HG03342 (cell line): ENCODE results near the gene AJAP1.

Experiments
- ATAC-seq: cut with Tn5 transposase; IDR thresholded peaks from one replicate; pipeline ENCODE4 v1.9.1; 2021; ENCODE audit warnings: mild to moderate bottlenecking, moderate library complexity; ENCODE audit not compliant: unreplicated experiment

Gene AJAP1

DNA sequence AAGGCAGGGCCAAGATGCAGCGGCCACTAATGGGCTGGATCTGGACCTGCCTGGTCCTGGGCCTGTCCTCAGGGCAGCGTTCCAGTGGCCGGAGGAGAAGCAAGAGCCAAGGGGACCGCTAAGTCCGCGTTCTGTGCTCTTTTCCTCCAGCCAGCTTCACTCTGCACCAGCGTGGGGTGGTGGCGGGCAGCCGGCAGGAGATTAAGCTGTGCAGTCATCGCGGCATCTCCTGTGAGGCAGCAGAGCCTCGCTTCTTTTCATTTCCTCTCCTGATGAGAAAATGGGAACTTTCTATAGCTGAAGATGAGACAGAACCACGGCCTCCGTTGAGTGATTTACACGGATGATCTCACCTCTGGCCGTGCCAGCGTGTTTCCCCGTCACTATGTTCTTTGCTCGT, 43.4 kb downstream of the AJAP1 start:
- ATAC-seq, result no peak

DNA sequence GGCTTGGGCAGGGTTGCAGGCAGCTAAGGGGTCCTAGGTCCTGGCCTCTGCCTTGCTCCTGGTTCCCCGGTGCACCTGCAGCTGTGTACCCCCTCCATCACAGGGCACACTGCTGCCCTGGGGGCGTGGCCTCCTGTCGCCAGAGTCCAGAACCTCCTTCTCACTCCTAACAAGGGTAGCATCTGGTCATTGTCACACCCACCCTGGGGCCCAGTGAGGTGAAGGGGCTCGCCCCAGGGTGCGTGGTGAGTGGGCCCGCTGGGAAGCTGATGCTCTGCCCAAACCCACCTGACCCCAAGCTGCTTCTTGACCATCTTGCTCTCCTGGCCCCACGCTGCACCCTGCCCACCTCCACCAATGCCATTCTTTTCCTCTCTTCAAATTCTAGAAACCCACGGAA, 44.5 kb downstream of the AJAP1 start:
- no peak for ATAC-seq

DNA sequence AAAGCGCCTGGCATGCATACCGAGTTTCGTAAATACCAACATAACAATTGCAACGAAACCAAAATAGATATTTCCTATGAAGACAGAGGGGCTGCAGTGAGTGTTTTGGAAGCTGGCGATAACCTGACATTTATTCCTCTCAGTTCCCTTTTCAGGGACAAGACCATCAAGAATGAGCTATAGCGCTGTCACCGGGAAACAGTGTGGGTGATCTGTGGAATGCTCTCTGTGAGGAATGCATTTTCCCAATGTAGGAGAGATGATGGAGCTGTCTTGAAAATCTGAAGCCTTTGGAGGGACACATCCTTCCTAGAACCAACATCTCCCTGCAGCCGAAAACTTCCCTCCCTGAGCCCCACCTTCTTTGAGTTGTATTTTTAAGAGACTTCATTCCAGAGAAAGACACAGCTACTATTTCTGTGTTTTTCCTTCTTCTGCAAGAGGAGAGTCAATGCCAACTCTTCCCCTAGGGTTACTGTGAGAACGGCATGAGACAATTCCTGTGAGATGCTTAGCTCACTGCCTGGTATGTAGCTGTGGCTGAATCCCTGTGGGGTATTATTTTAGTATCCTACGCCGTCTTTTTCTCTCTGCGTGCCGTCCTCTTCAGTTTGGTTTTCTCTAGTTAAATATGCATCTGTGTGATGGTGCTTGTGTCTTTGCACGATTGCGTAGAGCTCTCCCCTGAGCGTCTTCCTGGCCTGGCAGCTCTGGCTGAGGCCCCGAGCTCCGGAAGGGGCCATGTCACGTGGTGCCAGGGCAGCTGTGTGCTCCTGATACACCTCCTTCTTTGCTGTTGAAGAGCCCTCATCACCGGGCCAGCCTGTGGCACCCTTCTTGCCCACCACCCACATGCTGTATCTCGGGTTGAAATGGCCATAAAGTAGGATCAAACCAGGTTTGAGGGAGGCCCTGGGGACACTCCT, 45.2 kb downstream of the AJAP1 start:
- no peak for ATAC-seq

DNA sequence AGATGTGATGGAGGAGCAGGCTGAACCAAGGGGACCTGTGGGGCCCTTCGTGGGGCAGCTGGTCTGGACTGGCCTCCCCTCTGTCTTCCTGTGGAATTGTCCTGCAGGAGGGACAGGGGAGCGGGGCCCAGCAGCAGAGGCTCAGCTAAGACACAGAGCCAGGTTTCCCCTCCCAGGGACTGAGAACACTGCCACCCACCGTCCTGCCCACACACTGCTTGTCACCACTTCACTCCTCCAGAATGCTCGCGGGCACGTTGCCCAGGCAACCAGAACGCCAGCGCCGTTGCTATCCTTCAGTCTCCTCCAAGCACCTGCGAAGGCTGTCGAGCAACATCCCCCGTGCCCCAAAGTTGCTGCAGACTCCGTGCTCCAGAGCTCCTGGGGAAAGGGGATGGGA, 46.4 kb downstream of the AJAP1 start:
- ATAC-seq, result no peak

DNA sequence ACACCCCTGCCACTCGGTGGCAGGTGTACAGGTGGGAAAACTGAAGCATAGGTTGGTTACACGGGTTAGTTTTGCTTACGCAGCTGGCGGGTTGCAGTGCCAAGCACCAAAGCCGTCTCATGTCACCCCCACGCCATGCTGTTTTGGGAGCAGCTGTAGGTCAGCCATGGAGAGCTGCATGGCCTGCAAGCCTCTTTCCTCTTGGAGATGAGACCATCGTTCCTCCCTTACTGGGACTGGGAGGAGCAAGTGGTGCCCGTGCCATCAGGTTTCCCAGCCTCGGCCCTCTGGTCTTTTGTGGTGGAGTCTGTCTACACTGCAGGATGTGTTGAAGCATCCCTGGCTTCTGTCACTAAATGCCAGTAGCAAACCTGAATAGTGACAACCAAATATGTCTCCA, 46.9 kb downstream of the AJAP1 start:
- ATAC-seq, result no peak

DNA sequence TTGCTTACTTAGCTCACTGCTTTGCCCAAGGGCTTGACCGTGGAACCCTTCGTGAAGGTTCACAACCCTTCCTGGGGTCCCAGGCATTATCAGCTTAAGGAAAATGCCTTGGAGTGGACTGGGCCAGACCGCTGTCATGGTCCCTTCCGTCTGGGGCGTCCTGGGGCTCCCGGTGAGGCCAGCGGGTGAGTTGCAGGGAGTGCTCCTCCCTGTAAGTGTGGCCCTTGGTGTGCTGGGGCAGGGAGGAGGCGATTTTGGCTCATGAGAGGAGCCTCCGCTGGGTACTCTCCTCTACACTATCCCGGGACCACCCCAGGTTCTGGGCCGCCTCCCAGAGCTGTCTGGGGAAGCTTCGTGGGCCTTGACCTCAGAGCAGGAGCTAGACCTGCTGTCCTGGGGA, 48.1 kb downstream of the AJAP1 start:
- no peak for ATAC-seq

DNA sequence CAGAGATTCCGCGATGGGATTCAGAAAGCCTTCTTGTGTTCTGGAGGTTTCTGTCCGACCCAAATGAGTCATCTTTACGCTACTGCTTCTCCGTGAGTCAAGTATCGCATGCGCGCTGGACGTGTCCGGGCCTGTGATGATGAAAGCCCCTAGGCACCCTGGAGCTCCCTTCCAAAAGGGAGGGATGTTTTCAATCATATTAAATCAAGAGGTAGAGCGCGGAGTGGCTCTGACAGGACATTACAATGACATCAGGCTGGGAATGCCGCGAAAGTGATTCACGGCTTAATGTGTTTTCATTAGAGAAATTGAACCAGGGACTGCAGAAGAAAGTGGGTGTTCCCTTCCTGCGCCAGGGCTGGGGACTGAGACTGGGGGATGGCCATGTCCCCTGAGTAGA, 48.5 kb downstream of the AJAP1 start:
- no peak for ATAC-seq

DNA sequence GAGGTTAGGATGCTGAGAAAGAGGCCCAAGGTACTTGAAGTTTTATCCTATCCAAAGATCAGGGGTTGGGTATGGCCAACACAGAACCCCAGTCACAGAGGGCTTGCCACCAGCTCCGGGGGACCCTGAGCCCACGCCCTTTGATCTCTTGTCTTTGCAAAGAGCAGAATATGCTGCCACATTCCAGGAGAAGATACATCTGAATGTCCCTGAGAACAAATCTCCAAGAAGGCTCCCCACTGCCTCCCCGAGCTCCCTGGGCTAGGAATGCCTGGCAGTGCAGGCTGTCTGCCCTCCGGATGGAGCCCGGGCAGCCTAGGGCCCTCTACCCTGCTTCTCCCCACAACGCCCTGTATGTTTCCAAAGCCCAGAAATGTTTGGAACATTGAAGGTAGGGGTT, 49.2 kb downstream of the AJAP1 start:
- ATAC-seq, result no peak

DNA sequence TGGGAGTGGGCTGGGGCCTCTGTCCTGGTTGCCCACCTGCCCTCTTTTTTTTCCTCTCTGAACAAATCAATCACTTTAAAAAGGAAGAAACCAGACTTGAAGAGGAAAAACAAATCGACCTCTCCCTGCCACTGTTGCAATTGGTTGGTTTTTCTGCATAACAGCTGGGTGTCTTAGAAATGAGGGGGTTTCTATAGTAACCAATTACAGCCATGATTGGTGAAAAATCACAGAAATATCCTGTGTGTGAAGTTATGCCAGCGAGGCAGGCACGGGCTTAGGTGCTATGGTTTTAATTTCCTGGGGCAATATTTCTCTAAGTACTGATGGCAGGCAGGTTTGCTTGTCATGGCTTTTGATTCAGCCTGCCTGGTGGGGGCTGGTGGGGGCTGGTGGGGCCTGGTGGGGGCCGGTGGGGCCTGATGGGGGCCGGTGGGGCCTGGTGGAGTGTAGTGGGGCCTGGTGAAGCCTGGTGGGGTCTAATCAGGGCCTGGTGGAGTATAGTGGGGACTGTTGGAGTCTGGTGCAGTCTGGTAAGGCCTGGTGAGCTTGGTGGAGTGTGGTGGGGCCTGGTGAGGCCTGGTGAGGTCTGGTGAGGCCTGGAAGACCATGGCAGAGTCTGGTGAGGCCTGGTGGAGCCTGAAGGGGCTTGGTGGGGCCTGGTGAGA, 54.6 kb downstream of the AJAP1 start:
- ATAC-seq, result no peak

DNA sequence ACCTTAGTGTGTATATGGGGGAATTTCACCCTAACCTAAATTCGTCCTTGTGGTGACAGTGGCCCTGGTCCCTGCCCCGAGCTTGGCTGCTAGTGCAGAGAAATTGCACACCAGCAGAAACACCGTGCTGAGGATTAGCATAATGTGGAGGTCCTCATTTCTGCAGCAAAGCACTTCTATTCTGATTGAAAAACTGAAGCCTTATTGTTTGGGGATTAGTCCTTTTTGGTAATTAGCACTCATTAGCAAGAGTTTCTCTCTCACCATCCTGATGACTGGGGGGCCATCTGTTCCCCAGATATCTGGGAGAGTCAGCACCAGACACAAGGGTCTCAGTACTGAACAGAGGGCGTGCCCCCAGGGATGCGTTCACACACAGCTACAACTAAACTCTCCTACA, 55.2 kb downstream of the AJAP1 start:
- ATAC-seq, result no peak

DNA sequence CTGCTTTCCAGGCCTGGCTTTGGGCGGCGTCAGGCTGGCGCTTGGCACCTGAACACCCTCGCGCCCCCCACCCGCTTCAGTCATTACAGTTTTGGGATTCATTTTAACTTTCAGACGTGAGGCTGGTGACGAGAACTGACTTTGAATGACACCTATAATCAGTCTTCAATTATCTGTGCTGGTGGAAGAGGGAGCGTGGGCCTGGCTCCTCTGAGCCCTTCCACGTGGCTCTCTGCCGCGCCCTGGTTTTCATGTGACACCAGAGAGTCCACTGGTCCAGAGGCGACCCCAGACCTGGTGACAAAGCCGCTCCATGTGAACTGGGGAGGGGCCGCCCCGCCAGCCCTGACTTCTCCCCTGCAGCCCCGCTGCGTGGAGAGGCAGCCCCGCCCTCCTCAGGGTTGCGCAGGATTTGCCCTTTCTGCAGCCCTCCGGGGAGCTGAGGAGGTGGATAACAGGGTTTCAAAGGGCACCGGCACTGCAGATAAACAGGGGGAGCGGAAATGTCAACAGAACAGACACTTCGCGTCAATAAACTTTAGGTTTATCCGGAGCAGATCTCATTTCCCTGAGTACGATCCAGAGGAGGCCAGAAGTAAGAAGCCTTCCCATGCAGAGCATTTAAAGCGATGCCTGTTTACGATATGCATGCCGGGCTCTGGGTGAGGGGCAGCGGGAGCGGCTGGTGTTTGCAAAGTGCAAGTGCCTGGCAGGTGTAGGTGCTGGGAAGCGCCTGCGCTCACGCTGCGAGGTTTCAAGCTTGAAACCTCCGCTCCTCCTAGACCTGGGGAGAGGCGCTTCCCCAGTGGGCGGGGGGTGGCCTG, 56.4 kb downstream of the AJAP1 start:
- no peak for ATAC-seq

DNA sequence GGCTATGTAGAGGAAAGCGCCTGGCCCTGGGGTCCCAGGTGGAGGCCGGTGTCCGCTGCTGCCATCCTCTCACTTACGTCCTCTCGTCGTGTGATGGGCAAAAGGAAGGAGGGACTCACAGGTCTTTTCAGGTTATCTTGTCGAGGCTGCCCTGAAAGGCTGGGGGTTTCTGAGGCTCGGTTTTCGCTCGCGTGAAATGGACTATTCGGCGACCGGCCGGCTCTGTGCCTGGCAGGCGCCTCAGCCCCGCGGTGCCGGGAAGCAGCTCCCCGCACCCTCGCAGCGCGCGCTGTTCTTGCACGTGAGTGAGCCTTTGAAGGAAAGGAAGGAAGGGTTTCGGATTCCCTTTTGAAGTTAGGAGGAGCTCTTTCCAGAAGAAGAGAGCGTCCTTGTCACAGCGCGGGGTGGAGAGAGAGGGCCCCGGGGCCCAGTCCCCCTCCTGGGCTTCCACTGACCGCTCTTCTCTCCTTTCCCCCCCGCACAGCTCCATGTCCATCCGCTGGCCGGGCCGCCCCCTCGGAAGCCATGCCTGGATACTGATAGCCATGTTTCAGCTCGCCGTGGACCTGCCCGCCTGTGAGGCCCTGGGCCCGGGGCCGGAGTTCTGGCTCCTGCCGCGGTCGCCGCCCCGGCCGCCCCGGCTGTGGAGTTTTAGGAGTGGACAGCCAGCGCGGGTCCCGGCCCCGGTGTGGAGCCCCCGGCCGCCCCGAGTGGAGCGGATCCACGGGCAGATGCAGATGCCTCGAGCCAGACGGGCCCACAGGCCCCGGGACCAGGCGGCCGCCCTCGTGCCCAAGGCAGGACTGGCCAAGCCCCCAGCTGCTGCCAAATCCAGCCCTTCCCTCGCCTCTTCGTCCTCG, 57.2 kb downstream of the AJAP1 start:
- no peak for ATAC-seq

DNA sequence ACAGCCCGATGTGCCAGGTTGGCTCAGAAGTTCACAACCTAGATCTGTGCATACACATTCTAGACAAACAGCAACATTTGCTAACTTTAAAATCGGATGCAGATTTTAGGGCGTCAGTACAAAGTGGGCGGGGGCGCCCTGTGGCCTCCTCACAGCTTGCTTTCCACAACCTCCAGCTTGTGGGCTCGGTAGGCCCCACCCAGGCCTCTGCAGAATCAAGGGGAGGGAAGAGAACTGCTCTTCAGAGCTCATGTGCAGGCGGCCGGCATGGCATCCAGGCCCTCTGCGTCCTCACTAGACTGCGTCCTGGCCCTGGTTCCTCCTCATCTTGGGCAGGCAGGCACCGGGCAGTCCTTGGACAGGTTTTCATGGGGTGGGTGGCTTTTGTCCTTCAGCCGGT, 59.3 kb downstream of the AJAP1 start:
- ATAC-seq, result no peak

DNA sequence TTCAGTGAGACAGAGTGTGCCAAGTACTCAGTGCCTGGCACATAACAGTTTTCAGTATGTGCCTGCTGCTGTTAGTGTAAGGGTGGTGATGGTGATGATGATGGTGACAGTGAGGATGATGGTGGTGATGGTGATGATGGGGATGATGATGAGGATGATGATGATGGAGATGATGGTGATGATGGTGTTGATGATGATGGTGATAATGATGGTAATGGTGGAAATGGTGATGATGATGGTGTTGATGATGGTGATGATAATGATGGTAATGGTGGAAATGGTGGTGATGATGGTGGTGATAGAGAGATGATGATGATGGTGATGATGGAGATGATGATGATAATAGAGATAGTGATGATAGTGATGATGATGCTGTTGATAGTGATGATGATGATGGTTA, 62.0 kb downstream of the AJAP1 start:
- no peak for ATAC-seq

DNA sequence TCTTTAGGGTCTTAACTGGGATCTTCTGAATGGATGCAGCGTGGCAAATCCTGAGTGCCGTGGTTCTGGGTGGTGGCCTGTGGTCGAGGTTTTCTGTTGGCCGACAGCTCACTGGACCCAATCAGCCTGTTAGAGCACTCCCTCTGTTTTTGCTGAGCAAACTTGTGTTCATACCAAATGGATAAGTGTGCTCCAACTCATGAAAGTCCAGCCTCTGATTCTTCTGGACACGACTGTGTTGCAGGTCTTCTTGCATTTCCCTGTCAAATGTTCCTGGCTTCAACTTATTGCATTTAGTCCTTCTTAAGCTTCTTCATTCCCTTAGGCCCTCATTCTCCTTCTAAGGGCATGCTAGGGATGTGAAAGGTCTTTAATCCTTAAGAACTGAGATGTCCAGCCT, 63.7 kb downstream of the AJAP1 start:
- no peak for ATAC-seq

DNA sequence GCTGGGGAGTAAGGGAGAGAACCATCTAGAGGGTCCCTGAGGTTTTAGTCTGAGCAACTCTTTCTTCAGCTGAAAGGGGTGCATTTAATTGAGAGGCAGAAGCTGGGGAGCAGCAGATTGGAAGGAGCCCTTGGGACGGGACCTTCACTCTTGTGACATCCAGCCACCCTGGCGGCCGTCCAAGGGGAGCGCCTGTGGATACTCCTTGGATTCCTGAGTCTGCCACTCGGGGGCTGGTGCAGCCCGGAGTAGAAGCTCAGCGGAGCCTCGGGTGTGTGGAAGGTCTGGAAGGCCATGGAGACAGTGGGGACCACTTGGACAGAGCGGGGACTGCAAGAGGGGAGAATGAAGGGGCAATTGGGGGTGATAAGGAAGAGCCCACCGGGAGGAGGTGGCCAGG, 68.7 kb downstream of the AJAP1 start:
- no peak for ATAC-seq

DNA sequence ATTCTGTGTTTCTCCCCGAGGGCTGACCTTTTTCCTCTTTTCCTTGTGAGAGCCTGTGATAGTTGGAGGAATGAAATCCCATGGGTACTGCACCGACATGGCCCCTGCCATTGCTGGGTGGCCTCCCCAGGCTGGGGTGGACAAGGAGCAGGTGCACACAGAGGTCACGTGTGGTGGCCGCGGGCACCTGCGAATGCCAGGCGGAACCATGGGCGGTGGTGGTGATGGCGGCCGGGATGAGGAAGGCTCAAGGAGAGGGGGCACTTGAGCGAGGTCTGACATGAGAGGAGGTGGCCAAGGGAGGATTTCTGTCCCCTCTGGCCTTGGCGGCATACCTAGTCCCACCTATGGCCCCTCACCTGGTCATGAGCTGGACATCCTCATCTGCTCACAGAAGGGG, 69.6 kb downstream of the AJAP1 start:
- ATAC-seq, result no peak

DNA sequence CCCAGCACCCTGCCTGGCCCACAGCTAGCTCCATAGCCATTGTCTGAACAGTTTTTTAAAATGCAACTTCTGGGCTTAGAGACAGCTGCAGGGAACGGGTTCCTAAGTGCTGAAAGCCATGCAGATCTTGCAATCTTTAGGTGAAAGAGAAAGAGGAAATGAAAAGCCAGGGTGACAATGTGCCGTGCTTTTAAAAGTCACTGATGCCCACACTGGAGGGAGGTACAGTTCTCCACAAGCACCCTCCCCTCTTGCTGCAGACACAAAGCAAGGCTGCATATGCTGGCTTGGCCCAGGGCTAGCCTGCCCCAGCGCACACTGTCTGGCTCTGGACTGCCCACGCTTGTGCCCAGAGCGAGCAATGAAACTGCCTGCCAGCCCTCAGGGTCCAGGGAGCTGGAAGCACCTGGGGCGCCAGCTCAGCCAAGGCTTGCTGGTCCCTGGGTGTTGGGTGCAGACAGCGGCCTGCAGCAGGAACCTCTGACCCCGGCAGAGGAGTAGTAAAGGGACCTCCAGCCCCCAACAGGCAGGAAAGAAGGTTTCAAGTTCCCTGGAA, 70.4 kb downstream of the AJAP1 start:
- no peak for ATAC-seq

DNA sequence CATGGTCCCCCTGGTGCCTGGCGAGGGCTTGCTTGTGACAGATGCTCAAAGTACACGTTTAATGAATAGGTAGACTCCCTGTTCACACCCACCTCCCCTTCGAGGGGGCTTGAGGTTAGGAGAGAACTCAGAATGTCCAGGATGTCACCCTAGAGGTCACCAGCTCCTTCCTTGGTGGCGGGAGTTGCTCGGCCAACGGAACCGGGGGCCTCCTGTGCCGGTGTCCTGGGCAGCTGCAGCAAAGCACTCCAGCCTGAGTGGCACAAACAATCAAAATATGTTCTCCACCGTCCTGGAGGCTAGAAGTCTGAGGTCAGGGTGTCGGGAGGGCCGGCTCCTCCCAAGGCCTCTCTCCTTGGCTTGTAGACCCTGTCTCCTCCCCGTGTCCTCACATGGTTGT, 71.0 kb downstream of the AJAP1 start:
- no peak for ATAC-seq

DNA sequence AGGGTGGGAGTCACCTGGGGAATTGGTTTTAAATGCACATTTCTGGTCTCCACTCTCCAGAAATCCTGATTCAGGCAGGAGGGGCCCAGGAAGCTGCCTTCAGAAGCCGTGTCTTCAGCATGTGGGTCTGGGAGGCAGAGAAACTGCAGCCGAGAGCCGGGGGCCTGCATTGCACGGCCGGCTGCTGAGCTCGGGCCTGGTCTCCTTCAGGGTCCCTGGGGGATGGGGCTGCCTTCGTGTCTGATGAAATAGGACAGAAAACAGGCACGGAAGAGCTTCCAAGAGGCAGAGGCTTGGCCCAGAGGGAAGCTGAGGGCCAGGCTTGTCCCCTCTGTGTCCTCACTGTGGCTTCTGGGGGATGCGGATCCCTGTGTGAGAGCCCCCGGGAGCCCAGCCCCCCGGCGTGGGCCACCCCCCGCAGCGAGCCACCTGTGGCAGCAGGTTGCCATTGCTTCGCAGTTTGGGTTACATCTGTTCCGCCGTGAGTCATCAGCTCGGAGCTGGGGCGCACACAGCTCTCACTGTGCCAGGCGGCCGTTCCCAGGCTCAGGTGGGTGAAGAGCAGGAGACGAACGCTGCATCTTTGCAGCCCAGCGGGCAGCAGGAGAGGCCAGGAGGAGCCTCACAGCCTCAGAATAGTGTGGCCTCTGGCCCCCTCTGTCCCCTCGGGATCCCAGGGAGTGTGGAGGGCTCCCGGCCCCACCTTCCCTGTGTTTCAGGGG, 72.4 kb downstream of the AJAP1 start:
- ATAC-seq, result no peak
